ENCODE results near the gene VTCN1.

The VTCN1 gene

DNA sequence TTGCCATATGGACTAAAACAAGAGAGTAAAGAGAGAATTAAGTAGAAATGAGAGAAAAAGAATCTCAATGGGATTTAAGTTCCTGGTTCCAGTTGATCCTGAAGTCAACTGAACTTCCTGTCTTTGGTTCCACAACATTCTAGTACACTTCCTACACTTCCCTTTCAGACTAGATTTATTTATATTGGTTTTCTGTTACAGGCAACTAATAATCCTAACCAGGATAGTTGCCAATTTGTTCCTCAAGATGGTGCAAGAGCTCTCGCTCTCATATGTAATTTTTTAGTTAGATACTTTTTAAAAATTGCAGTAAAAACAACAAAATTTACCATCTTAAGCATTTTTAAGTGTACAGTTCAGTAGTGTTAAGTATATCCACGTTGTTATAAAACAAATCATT, 60.4 kb downstream of the VTCN1 start:
- Histone ChIP-seq H2AFZ (no peak overlapping the region), H3K4me2 (ENCODE audit: low read length) (no peak overlapping the region), H3K27ac (no peak overlapping the region), H3K79me2 (no peaks in the 10 kb centered on the region), H3K27me3 (ENCODE audit: control insufficient read depth, insufficient read depth, low read length) (no peaks in the 10 kb centered on the region), H3K4me3 (ENCODE audit: low read depth, low read length) (no peak overlapping the region), H3K9me3 (ENCODE audit: control insufficient read depth, low read length) (no peaks in the 10 kb centered on the region), H3K9ac (no peak overlapping the region), H3K36me3 (ENCODE audit: control insufficient read depth, insufficient read depth, low read length) (no peaks in the 10 kb centered on the region), H3K4me1 (peaks cover 2% of the 10 kb centered on the region)
- TF ChIP-seq CTCF (IDR thresholded peaks at IDR 0.05) = no peak

- Histone ChIP-seq H3K4me1 (peaks cover 2% of the 10 kb centered on the region), H3K4me2 (ENCODE audit: low read length) (no peak overlapping the region), H3K79me2 (no peaks in the 10 kb centered on the region), H3K36me3 (ENCODE audit: control insufficient read depth, insufficient read depth, low read length) (no peaks in the 10 kb centered on the region), H3K9me3 (ENCODE audit: control insufficient read depth, low read length) (no peaks in the 10 kb centered on the region), H3K9ac (no peak overlapping the region), H3K27ac (no peak overlapping the region), H2AFZ (no peak overlapping the region), H3K27me3 (ENCODE audit: control insufficient read depth, insufficient read depth, low read length) (no peaks in the 10 kb centered on the region), H3K4me3 (ENCODE audit: low read depth, low read length) (no peak overlapping the region)
- no peak for TF ChIP-seq CTCF (IDR thresholded peaks at IDR 0.05)
These were observed 62.7 kb downstream of the VTCN1 start for GRCh38 chr1:117147856-117148588.

DNA sequence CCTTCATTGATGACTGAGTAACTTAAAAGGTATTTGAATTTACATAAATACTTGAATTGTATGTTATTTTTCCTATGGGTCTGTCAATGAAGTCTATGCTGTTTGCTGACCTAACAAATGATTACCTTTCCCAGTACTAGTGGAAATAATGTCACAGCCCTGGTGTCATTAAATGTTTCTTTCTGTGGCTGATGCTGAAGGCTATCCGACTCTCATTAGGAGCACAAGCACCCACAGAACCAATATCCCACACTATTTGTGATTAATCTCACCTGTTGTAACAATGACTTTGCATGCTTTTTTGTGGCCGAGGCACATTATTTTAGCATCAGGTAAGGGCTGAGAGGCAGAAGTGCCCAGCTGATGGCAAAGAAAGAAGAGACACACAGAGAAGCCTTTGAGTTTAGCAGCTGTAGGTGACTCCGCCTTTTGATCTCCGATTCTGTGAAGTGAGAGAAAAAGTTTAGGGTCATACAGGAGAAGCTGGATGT, 63.3 kb downstream of the VTCN1 start:
- Histone ChIP-seq H3K36me3 (ENCODE audit: control insufficient read depth, insufficient read depth, low read length) (no peaks in the 10 kb centered on the region), H3K79me2 (no peaks in the 10 kb centered on the region), H3K27me3 (ENCODE audit: control insufficient read depth, insufficient read depth, low read length) (no peaks in the 10 kb centered on the region), H3K4me2 (ENCODE audit: low read length) (no peak overlapping the region), H3K9me3 (ENCODE audit: control insufficient read depth, low read length) (no peaks in the 10 kb centered on the region), H3K4me1 (peaks cover 2% of the 10 kb centered on the region), H3K9ac (no peak overlapping the region), H3K4me3 (ENCODE audit: low read depth, low read length) (no peak overlapping the region), H2AFZ (no peak overlapping the region), H3K27ac (no peak overlapping the region)
- no peak for TF ChIP-seq CTCF (IDR thresholded peaks at IDR 0.05)

- Histone ChIP-seq H3K36me3 (ENCODE audit: control insufficient read depth, insufficient read depth, low read length) (no peaks in the 10 kb centered on the region), H3K4me3 (ENCODE audit: low read depth, low read length) (no peak overlapping the region), H3K79me2 (no peaks in the 10 kb centered on the region), H3K4me2 (ENCODE audit: low read length) (no peak overlapping the region), H3K27me3 (ENCODE audit: control insufficient read depth, insufficient read depth, low read length) (no peaks in the 10 kb centered on the region), H3K27ac (no peak overlapping the region), H3K9ac (no peak overlapping the region), H2AFZ (peak overlapping the region; percentile 22), H3K9me3 (ENCODE audit: control insufficient read depth, low read length) (no peaks in the 10 kb centered on the region), H3K4me1 (peaks cover 2% of the 10 kb centered on the region)
- TF ChIP-seq CTCF (IDR thresholded peaks at IDR 0.05) = no peak
These were observed 64.0 kb downstream of the VTCN1 start for GRCh38 chr1:117146575-117147340.
